ENCODE data around the gene ADGRF1.
"Not testable (repeated sequence)": the region's sequence is repeated elsewhere in the genome, so short reads cannot be mapped to it uniquely, and the experiment has no call there.

The ADGRF1 gene

GRCh38 chr6:47007657-47008396, 34.3 kb downstream of the ADGRF1 start:
- Histone ChIP-seq H3K36me3 (ENCODE audit: control insufficient read depth, insufficient read depth, low read length) (no peaks in the 10 kb centered on the region), H3K4me1 (ENCODE audit: control insufficient read depth, insufficient read depth, low read length) (no peaks in the 10 kb centered on the region), H3K27me3 (ENCODE audit: control insufficient read depth, insufficient read depth, low read length) (no peaks in the 10 kb centered on the region), H3K4me3 (ENCODE audit: low read length) (no peak overlapping the region), H3K9ac (ENCODE audit: low read length) (no peak overlapping the region), H3K9me3 (ENCODE audit: control insufficient read depth, low read length) (no peaks in the 10 kb centered on the region)

GRCh38 chr6:47005486-47005885, 36.6 kb downstream of the ADGRF1 start:
- no peaks in the 10 kb centered on the region for H3K36me3 ChIP-seq (ENCODE audit: control insufficient read depth, insufficient read depth, low read length)

GRCh38 chr6:47004463-47004862, 37.7 kb downstream of the ADGRF1 start:
- no peaks in the 10 kb centered on the region for H3K27me3 ChIP-seq (ENCODE audit: control insufficient read depth, insufficient read depth, low read length)
- no peaks in the 10 kb centered on the region for H3K4me1 ChIP-seq (ENCODE audit: control insufficient read depth, insufficient read depth, low read length)
- H3K9ac ChIP-seq (ENCODE audit: low read length) = no peak overlapping the region
- no peak overlapping the region for H3K4me3 ChIP-seq (ENCODE audit: low read length)
- H3K9me3 ChIP-seq (ENCODE audit: control insufficient read depth, low read length) = no peaks in the 10 kb centered on the region
- H3K36me3 ChIP-seq (ENCODE audit: control insufficient read depth, insufficient read depth, low read length) = no peaks in the 10 kb centered on the region

More at GRCh38 chr6:47005486-47005885, 36.6 kb downstream of the ADGRF1 start:
- Histone ChIP-seq H3K27me3 (ENCODE audit: control insufficient read depth, insufficient read depth, low read length) (no peaks in the 10 kb centered on the region), H3K4me1 (ENCODE audit: control insufficient read depth, insufficient read depth, low read length) (no peaks in the 10 kb centered on the region), H3K9me3 (ENCODE audit: control insufficient read depth, low read length) (no peaks in the 10 kb centered on the region), H3K4me3 (ENCODE audit: low read length) (no peak overlapping the region), H3K9ac (ENCODE audit: low read length) (no peak overlapping the region)

GRCh38 chr6:47000842-47001241, 41.3 kb downstream of the ADGRF1 start:
- Histone ChIP-seq H3K9me3 (ENCODE audit: control insufficient read depth, low read length) (no peaks in the 10 kb centered on the region), H3K4me3 (ENCODE audit: low read length) (no peak overlapping the region), H3K27me3 (ENCODE audit: control insufficient read depth, insufficient read depth, low read length) (no peaks in the 10 kb centered on the region), H3K36me3 (ENCODE audit: control insufficient read depth, insufficient read depth, low read length) (no peaks in the 10 kb centered on the region), H3K9ac (ENCODE audit: low read length) (no peak overlapping the region), H3K4me1 (ENCODE audit: control insufficient read depth, insufficient read depth, low read length) (peaks cover 6% of the 10 kb centered on the region)

- Histone ChIP-seq H3K4me3 (ENCODE audit: low read length) (no peak overlapping the region), H3K9me3 (ENCODE audit: control insufficient read depth, low read length) (no peaks in the 10 kb centered on the region), H3K4me1 (ENCODE audit: control insufficient read depth, insufficient read depth, low read length) (peaks cover 6% of the 10 kb centered on the region), H3K9ac (ENCODE audit: low read length) (no peak overlapping the region), H3K36me3 (ENCODE audit: control insufficient read depth, insufficient read depth, low read length) (no peaks in the 10 kb centered on the region), H3K27me3 (ENCODE audit: control insufficient read depth, insufficient read depth, low read length) (no peaks in the 10 kb centered on the region)
Observed at GRCh38 chr6:46998436-46999017, 43.6 kb downstream of the ADGRF1 start.

GRCh38 chr6:46997646-46998045, 44.5 kb downstream of the ADGRF1 start:
- no peaks in the 10 kb centered on the region for H3K9me3 ChIP-seq (ENCODE audit: control insufficient read depth, low read length)
- H3K4me3 ChIP-seq (ENCODE audit: low read length) = no peak overlapping the region
- no peak overlapping the region for H3K9ac ChIP-seq (ENCODE audit: low read length)
- peaks cover 6% of the 10 kb centered on the region for H3K4me1 ChIP-seq (ENCODE audit: control insufficient read depth, insufficient read depth, low read length)
- H3K36me3 ChIP-seq (ENCODE audit: control insufficient read depth, insufficient read depth, low read length) = no peaks in the 10 kb centered on the region
- H3K27me3 ChIP-seq (ENCODE audit: control insufficient read depth, insufficient read depth, low read length) = no peaks in the 10 kb centered on the region

- H3K36me3 ChIP-seq (ENCODE audit: control insufficient read depth, insufficient read depth, low read length) = no peaks in the 10 kb centered on the region
- no peaks in the 10 kb centered on the region for H3K9me3 ChIP-seq (ENCODE audit: control insufficient read depth, low read length)
- no peaks in the 10 kb centered on the region for H3K27me3 ChIP-seq (ENCODE audit: control insufficient read depth, insufficient read depth, low read length)
- H3K4me3 ChIP-seq (ENCODE audit: low read length) = no peak overlapping the region
- no peak overlapping the region for H3K9ac ChIP-seq (ENCODE audit: low read length)
- peaks cover 6% of the 10 kb centered on the region for H3K4me1 ChIP-seq (ENCODE audit: control insufficient read depth, insufficient read depth, low read length)
Observed at GRCh38 chr6:46996860-46997641, 45.1 kb downstream of the ADGRF1 start.

GRCh38 chr6:46994933-46995332, 47.2 kb downstream of the ADGRF1 start:
- H3K36me3 ChIP-seq (ENCODE audit: control insufficient read depth, insufficient read depth, low read length) = no peaks in the 10 kb centered on the region
- H3K27me3 ChIP-seq (ENCODE audit: control insufficient read depth, insufficient read depth, low read length) = no peaks in the 10 kb centered on the region
- peaks cover 11% of the 10 kb centered on the region for H3K4me1 ChIP-seq (ENCODE audit: control insufficient read depth, insufficient read depth, low read length)
- no peak overlapping the region for H3K4me3 ChIP-seq (ENCODE audit: low read length)
- no peaks in the 10 kb centered on the region for H3K9me3 ChIP-seq (ENCODE audit: control insufficient read depth, low read length)
- H3K9ac ChIP-seq (ENCODE audit: low read length) = no peak overlapping the region

GRCh38 chr6:46993846-46994245, 48.3 kb downstream of the ADGRF1 start:
- Histone ChIP-seq H3K4me1 (ENCODE audit: control insufficient read depth, insufficient read depth, low read length) (peaks cover 20% of the 10 kb centered on the region), H3K9me3 (ENCODE audit: control insufficient read depth, low read length) (no peaks in the 10 kb centered on the region), H3K4me3 (ENCODE audit: low read length) (no peak overlapping the region), H3K27me3 (ENCODE audit: control insufficient read depth, insufficient read depth, low read length) (no peaks in the 10 kb centered on the region), H3K36me3 (ENCODE audit: control insufficient read depth, insufficient read depth, low read length) (no peaks in the 10 kb centered on the region), H3K9ac (ENCODE audit: low read length) (no peak overlapping the region)

GRCh38 chr6:46992391-46992790, 49.7 kb downstream of the ADGRF1 start:
- H3K36me3 ChIP-seq (ENCODE audit: control insufficient read depth, insufficient read depth, low read length); H3K27me3 ChIP-seq (ENCODE audit: control insufficient read depth, insufficient read depth, low read length); H3K4me3 ChIP-seq (ENCODE audit: low read length); H3K9me3 ChIP-seq (ENCODE audit: control insufficient read depth, low read length); H3K9ac ChIP-seq (ENCODE audit: low read length): not testable (repeated sequence)
- H3K4me1 ChIP-seq (ENCODE audit: control insufficient read depth, insufficient read depth, low read length) = peaks cover 19% of the 10 kb centered on the region

- peaks cover 13% of the 10 kb centered on the region for H3K4me1 ChIP-seq (ENCODE audit: control insufficient read depth, insufficient read depth, low read length)
- not testable (repeated sequence) for H3K9ac ChIP-seq (ENCODE audit: low read length); H3K9me3 ChIP-seq (ENCODE audit: control insufficient read depth, low read length); H3K4me3 ChIP-seq (ENCODE audit: low read length); H3K27me3 ChIP-seq (ENCODE audit: control insufficient read depth, insufficient read depth, low read length); H3K36me3 ChIP-seq (ENCODE audit: control insufficient read depth, insufficient read depth, low read length)
Observed at GRCh38 chr6:46990818-46991510, 51.2 kb downstream of the ADGRF1 start.

All from mucosa of stomach (tissue), 1 donor.